Right atrium auricular region (tissue), 2 donors: ENCODE data around the gene PTPRK. TPM values are rescaled to one million over a fixed set of nuclear protein-coding genes. Genes with fewer than 3 reads are reported as not detected.

ENCODE experiments used
- DNase-seq: peaks from one replicate; pipeline ENCODE4 v3.0.0-alpha.2; 2019; ENCODE audit warnings: low spot score
- H3K27ac ChIP-seq, 2 donors: fragments of 200-600 bp; sonication (generic); 1 replicate in 1 of 2; 2 replicates in 1 of 2; pipeline ENCODE4 v1.5.1; 2016 to 2019
- H3K27me3 ChIP-seq, 2 donors: fragments of 200-600 bp; sonication (generic); one replicate each; pipeline versions ENCODE4 v1.5.1 to v1.6.0; 2017 to 2019
- H3K36me3 ChIP-seq: fragments of 200-600 bp; sonication (generic); one replicate; pipeline ENCODE4 v1.5.1; 2016
- H3K4me1 ChIP-seq, 2 donors: fragments of 200-600 bp; sonication (generic); one replicate each; pipeline versions ENCODE4 v1.5.1 to v1.6.0; 2017 to 2019
- H3K4me3 ChIP-seq, 2 donors: fragments of 200-600 bp; sonication (generic); 1 replicate in 1 of 2; 2 replicates in 1 of 2; pipeline ENCODE4 v1.5.1; 2017 to 2019; ENCODE audit warnings: mild to moderate bottlenecking in 1 of 2, moderate library complexity in 1 of 2
- H3K9me3 ChIP-seq, 2 donors: fragments of 200-600 bp; sonication (generic); one replicate each; pipeline ENCODE4 v1.5.1; 2019
- CTCF ChIP-seq, 2 donors: fragments of 200-600 bp; sonication (generic); IDR thresholded peaks; one replicate each; pipeline ENCODE4 v1.5.1; 2019; ENCODE audit warnings: antibody characterized with exemption in 2 of 2
- total RNA-seq, 2 donors: library from RNA; depleted of rRNA; stranded (reverse); fragments of >200 nt; gene quantifications; one replicate each; pipeline ENCODE4 v1.1.0, GENCODE V29; 2016

PTPRK gene
- total RNA-seq, 2 donors from 2014 or later, result 24.5 to 36.4 TPM

- Histone ChIP-seq H3K27me3 (no peaks in the 10 kb centered on the region), H3K9me3 (no peaks in the 10 kb centered on the region), H3K36me3 (no peaks in the 10 kb centered on the region), H3K27ac (no peak overlapping the region), H3K4me1 (no peaks in the 10 kb centered on the region), H3K4me3 (no peak overlapping the region)
- no peak for DNase-seq
- TF ChIP-seq CTCF (IDR thresholded peaks at IDR 0.05), result no peak
Observed at GRCh38 chr6:128017288-128017687, 503.1 kb downstream of the PTPRK start.

DNA sequence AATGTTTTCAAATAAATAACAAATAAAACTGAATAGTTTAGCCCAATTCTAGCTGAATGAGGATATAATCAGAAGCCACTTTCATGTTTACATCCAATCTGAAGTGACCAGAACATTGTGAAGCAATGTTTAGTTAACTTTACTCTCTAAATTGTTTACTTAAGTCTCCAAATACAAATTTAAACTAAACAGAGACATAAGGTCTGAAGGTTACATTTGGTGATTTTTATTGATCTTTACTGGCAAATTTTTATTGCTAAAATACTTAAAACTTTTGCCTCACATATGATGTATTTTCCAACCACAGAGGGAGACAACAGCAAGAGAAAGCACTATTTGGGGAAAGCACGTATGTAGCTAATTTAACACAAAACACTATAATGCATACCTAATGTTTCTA is 512.7 kb downstream of the PTPRK start:
- H3K36me3 ChIP-seq, result no peaks in the 10 kb centered on the region
- no peaks in the 10 kb centered on the region for H3K27me3 ChIP-seq
- no peaks in the 10 kb centered on the region for H3K9me3 ChIP-seq
- no peak for TF ChIP-seq CTCF (IDR thresholded peaks at IDR 0.05)
- H3K27ac ChIP-seq, result no peak overlapping the region
- no peaks in the 10 kb centered on the region for H3K4me1 ChIP-seq
- DNase-seq, result no peak
- H3K4me3 ChIP-seq, result no peak overlapping the region

- H3K4me1 ChIP-seq, result no peaks in the 10 kb centered on the region
- H3K27ac ChIP-seq, result no peak overlapping the region
- H3K27me3 ChIP-seq, result no peaks in the 10 kb centered on the region
- no peaks in the 10 kb centered on the region for H3K9me3 ChIP-seq
- TF ChIP-seq CTCF (IDR thresholded peaks at IDR 0.05), result no peak
- DNase-seq, result no peak
- no peaks in the 10 kb centered on the region for H3K36me3 ChIP-seq
- no peak overlapping the region for H3K4me3 ChIP-seq
Observed at GRCh38 chr6:128005009-128005408, 515.4 kb downstream of the PTPRK start.

DNA sequence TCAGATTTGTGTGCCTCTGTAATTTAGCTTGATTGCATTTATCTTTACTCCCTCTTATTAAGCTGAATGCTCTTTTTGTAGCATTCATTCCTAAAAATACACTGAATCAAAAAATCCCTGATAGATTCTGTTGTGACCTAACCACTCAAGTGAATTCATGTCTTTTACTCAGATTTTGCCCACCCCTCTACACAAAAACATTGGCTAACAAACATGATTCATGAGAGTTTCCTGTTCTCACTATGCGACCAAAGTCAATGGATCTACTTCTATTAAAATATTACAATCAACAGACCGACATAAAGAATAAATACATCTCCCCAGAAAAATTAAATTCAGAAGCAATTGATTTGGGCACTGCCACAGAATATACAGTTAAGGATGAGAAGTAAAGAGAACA is 520.0 kb downstream of the PTPRK start:
- H3K4me3 ChIP-seq, result no peak overlapping the region
- H3K9me3 ChIP-seq, result no peaks in the 10 kb centered on the region
- no peaks in the 10 kb centered on the region for H3K4me1 ChIP-seq
- H3K36me3 ChIP-seq, result no peaks in the 10 kb centered on the region
- no peak for TF ChIP-seq CTCF (IDR thresholded peaks at IDR 0.05)
- DNase-seq, result no peak
- H3K27me3 ChIP-seq, result no peaks in the 10 kb centered on the region
- H3K27ac ChIP-seq, result no peak overlapping the region

DNA sequence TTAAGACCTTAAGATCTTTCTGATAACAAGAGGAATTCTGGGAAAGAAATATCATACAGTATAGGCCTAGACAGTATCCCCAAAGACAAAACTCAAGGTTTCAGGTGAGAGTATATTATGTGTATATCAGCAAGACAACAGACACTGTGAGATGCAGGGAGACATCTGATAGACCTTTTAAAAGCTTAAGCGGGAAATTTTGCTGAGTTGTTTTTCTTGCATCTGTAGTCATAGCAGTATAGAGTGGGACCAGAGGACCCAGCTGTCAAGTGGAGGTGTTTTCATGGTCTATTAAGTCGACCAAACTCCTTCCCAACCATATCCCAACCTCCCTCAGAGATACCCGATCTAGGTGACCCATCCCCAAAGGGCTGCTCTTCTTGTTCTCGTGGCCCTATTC is 521.4 kb downstream of the PTPRK start:
- no peak overlapping the region for H3K4me3 ChIP-seq
- no peaks in the 10 kb centered on the region for H3K36me3 ChIP-seq
- H3K4me1 ChIP-seq, result no peaks in the 10 kb centered on the region
- no peaks in the 10 kb centered on the region for H3K27me3 ChIP-seq
- no peak for DNase-seq
- TF ChIP-seq CTCF (IDR thresholded peaks at IDR 0.05), result no peak
- H3K9me3 ChIP-seq, result no peaks in the 10 kb centered on the region
- no peak overlapping the region for H3K27ac ChIP-seq

DNA sequence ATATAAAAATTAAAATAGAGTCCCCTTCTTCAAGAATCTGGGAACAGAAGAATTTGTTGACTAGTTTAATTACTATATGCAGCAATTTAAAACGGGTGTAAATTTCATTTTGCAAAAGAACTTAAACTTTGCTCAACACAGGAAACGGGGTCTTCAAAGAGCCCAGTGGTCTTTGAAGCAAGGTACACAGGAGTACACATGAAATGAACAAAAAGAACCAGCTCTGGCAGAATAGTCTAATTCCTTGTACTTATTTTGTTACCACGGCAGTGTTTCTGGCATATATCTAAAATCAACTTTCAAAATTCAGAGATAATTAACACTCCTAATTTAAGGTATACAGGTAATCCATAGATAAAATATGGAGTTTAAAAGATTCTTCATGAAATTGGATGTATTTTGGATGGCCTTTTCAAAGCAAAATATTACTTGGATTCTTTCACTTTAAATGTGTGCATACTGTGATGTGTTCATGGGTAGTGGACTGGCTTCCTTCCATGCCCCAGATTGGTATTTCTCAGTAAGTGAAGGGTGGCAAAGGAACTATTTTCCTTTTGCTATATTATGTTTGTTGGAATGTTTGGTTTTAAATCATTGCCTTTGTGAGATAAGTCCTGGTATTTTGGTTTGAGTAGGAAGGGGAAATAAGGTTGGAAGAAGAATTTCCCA is 522.8 kb downstream of the PTPRK start:
- H3K4me3 ChIP-seq, result no peak overlapping the region
- no peak for DNase-seq
- H3K4me1 ChIP-seq, result no peaks in the 10 kb centered on the region
- H3K27me3 ChIP-seq, result no peaks in the 10 kb centered on the region
- H3K27ac ChIP-seq, result no peak overlapping the region
- no peaks in the 10 kb centered on the region for H3K9me3 ChIP-seq
- TF ChIP-seq CTCF (IDR thresholded peaks at IDR 0.05), result no peak
- H3K36me3 ChIP-seq, result no peaks in the 10 kb centered on the region
